GM21360 (cell line): ENCODE measurements around the gene FGF11.
"Not testable (repeated sequence)": the region's sequence is repeated elsewhere in the genome, so short reads cannot be mapped to it uniquely, and the experiment has no call there.

Experiments used
- ATAC-seq: cut with Tn5 transposase; IDR thresholded peaks from one replicate; pipeline ENCODE4 v1.9.1; 2021; ENCODE audit warnings: mild to moderate bottlenecking, moderate library complexity; ENCODE audit not compliant: unreplicated experiment

The FGF11 gene

GRCh38 chr17:7460850-7461660 is 21.7 kb downstream of the FGF11 start:
- no peak for ATAC-seq

DNA sequence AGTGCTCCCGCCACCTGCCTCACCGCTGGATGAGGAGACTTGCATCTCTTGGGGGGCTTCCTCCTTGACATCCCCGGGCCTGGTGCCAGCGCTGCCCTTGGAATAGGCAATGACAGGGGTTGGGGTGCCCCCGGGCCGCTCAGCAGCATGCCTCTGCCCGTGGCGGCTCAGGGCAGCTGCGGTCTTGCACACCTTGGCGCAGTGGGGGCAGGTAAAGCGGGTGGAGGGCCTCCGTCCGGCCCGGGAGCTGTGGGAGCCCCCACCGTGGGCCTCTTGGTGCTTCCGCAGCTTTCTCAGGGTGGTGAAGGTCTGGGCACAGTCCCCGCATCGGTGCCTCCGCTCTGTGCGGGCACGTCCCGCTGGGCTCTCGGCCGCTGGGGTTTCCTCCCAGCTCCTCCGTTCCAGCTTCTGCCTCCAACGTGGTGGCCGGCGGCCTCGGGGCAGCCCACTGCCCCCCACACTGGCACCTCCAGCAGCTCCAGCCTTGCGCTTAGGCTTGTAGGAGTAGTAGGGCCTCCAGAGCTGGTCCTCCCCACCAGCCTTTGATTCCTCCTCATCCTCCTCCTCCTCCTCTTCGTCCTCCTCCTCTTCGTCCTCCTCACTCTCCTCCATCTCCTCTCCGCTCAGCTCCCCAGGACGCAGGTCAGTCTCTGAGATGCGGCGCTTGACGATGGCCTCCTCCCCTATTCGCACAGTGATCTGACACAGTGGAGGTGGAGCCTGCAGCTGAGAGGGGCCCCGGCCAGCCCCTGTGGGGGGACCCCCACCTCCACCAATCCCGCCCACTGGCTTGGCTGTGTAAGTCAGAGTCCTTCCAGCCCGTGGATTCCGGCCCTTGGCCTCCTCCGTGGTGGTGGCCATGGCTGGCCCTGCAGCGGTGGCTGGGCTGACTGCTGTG is 23.4 kb downstream of the FGF11 start:
- ATAC-seq, result no peak

DNA sequence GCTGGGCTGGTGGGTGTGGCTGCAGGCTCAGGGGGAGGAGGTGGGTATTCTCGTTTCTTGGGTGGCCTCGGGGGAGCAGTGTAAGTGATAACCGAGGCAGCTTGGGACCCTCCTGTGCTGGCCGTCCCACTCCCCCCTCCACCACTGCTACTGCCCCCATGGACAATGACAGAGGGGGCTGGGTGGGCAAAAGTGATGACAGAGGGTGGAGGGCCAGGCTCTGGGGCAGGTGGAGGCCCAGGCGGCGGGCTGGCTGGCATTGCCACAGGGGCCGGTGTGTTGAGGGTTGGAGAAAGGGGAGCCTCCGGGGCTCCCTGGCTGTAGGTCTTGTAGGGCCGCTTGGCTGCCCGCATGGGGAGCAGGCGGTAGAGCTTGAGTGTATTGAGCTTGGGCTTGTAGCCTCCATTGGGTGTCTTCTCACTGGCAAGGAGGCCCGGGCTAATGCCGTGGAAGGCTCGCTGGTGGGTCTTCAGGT is 24.1 kb downstream of the FGF11 start:
- ATAC-seq, result no peak

GRCh38 chr17:7464081-7464480 is 24.8 kb downstream of the FGF11 start:
- no peak for ATAC-seq

DNA sequence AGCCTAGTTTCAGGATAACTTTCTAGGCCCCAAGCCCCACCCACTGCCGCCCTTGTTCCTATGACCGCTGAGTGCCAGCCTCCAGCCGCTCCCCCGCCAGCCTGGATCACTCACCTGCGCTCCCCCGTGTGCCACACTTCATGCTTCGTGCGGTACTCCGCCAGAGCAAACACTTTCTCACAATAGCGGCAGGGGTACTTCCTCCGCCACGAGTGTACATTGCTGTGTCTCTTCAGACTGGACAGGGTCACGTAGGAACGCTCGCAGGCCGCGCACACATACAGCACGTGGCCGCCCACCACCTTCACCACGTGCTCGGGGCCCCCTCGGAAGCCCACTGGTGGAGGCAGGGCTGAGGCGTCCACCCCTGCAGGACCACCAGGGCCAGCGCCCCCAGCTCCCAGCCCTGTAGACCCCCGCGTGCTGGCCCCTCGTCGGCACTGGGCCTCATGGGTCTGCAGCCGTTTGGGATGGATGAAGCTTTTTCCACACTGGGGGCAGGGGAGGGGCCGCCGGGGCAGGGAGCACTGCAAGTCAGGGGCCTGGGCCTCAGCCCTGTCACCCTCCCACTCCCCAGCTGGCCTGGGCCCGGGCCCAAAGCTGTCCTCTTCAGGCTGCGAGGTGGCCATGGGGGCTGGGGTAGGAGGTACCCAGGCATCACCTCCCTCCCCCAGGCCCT is 26.4 kb downstream of the FGF11 start:
- ATAC-seq, result no peak

DNA sequence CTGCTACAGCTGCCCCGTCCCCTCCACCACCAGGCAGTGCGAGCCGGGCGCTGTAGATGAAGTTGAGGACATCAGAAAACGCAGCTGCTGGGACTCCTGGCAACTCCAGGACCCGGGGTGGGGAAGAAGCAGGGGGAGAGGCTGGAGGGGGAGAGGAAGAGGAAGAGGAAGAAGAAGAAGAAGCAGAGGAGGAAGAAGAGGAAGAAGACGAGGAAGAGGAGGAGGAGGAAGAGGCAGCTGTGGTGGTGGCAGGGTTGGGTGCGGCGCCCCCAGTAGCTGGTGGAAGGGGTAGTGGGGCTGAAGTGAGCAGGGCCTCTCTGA is 27.0 kb downstream of the FGF11 start:
- ATAC-seq, result no peak

GRCh38 chr17:7466639-7467341 is 27.5 kb downstream of the FGF11 start:
- no peak for ATAC-seq

- no peak for ATAC-seq
Observed at GRCh38 chr17:7467498-7467897, 28.2 kb downstream of the FGF11 start.

- ATAC-seq, result no peak
Observed at GRCh38 chr17:7468290-7468689, 29.0 kb downstream of the FGF11 start.

GRCh38 chr17:7468804-7469389 is 29.6 kb downstream of the FGF11 start:
- no peak for ATAC-seq

DNA sequence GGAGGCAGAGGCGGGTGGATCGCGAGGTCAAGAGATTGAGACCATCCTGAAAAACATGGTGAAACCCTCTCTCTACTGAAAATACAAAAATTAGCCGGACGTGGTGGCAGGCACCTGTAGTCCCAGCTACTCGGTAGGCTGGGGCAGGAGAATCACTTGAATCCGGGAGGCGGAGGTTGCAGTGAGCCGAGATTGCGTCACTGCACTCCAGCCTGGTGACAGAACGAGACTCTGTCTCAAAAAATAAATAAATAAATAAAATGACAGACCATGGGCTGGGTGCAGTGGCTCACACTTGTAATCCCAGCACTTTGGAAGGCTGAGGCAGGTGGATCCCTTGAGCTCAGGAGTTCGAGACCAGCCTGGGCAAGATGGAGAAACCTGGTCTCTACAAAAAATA is 30.5 kb downstream of the FGF11 start:
- ATAC-seq, result not testable (repeated sequence)

DNA sequence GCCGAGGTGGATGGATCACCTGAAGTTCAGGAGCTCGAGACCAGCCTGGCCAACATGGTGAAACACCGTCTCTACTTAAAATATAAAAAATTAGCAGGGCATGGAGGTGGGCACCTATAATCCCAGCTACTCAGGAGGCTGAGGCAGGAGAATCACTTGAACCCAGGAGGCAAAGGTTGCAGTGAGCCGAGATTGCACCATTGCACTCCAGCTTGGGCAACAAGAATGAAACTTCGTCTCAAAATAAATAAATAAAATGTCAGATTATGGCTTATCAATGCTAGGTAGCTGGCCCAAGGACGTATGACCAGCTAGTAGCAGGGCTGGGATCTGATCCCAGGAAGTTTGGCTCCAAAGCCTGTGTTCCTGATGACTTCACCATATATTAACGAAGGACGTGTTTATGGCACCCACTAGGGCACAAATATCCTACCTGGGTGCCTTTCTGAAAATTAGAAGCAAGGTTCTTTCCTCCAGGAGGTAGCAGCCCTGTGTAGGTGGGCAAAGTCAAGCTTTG is 31.2 kb downstream of the FGF11 start:
- ATAC-seq, result not testable (repeated sequence)

DNA sequence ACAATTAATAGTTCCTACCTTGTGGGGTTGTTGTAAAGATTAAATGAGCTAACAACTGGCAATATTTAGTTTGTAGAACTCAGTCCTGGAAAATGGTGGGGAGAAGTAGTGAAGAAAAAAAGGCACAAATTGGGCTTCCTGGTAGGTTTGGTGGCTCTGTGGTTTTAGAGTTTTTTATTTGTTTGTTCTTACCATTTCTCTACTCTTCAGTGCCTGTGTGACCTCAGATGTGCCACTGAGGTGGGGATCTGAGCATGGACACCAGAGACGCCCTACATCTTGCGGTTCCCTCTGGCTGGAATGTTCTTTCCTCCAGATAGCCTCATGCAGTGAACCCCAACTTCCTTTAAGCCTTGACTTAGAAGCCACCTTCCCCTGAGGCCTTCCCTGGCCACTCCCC is 32.4 kb downstream of the FGF11 start:
- no peak for ATAC-seq

GRCh38 chr17:7474767-7475166 is 35.5 kb downstream of the FGF11 start:
- ATAC-seq, result not testable (repeated sequence)

- no peak for ATAC-seq
Observed at GRCh38 chr17:7475764-7476422, 36.6 kb downstream of the FGF11 start.

- ATAC-seq, result no peak
Observed at GRCh38 chr17:7476494-7476893, 37.2 kb downstream of the FGF11 start.

GRCh38 chr17:7476951-7477350 is 37.6 kb downstream of the FGF11 start:
- no peak for ATAC-seq

GRCh38 chr17:7477392-7478275 is 38.3 kb downstream of the FGF11 start:
- no peak for ATAC-seq
